Vagina (tissue), 2 donors: Measurements from ENCODE around the gene CXCR5. TPM values are rescaled to one million over a fixed set of nuclear protein-coding genes. Genes with fewer than 3 reads are reported as not detected.
A peak's percentile ranks its signal among the peaks of the same experiment; 100 is the strongest.

Source experiments
- DNase-seq, 2 donors: peaks; one replicate each; pipeline ENCODE4 v3.0.0-alpha.2; 2017; ENCODE audit errors: extremely low spot score in 2 of 2
- H3K27ac ChIP-seq: fragments of 200-600 bp; sonication (generic); one replicate; pipeline ENCODE4 v1.5.1; 2019
- H3K27me3 ChIP-seq: fragments of 200-600 bp; sonication (generic); one replicate; pipeline ENCODE4 v1.5.1; 2019
- H3K36me3 ChIP-seq, 2 donors: fragments of 200-600 bp; sonication (generic); one replicate each; pipeline ENCODE4 v1.5.1; 2017 to 2019
- H3K4me1 ChIP-seq: fragments of 200-600 bp; sonication (generic); one replicate; pipeline ENCODE4 v1.5.1; 2019
- H3K4me3 ChIP-seq, 2 donors: fragments of 200-600 bp; sonication (generic); 1 replicate in 1 of 2; 2 replicates in 1 of 2; pipeline ENCODE4 v1.5.1; 2016 to 2019
- H3K9me3 ChIP-seq: fragments of 200-600 bp; sonication (generic); one replicate; pipeline ENCODE4 v1.5.1; 2019
- CTCF ChIP-seq, 3 experiments: fragments of 450-650 bp in 2 of 3; fragments of 200-600 bp in 1 of 3; sonication (generic) in 1 of 3; IDR thresholded peaks; one replicate each; pipeline ENCODE4 v1.5.1; 2017 to 2019; ENCODE audit warnings: antibody characterized with exemption in 3 of 3, mild to moderate bottlenecking in 2 of 3, moderate library complexity in 2 of 3
- POLR2A ChIP-seq, 2 donors: fragments of 450-650 bp; IDR thresholded peaks; one replicate each; pipeline ENCODE4 v1.6.1; 2017; ENCODE audit warnings: antibody characterized with exemption in 2 of 2, mild to moderate bottlenecking in 2 of 2, moderate library complexity in 2 of 2
- POLR2AphosphoS5 ChIP-seq, 2 donors: sonication (generic); formaldehyde crosslinking; IDR thresholded peaks; one replicate each; pipeline ENCODE4 v1.9.0; 2017; ENCODE audit warnings: antibody characterized with exemption in 2 of 2, mild to moderate bottlenecking in 2 of 2, low read depth in 1 of 2; ENCODE audit not compliant: insufficient read depth in 1 of 2
- intact Hi-C: fragments of 100-400 bp; cut with DNase I; formaldehyde crosslinking; loops from one replicate; pipeline ENCODE4 v1.15.1; 2023
- total RNA-seq: library from RNA; depleted of rRNA; stranded (reverse); fragments of >200 nt; gene quantifications from one replicate; pipeline ENCODE4 v1.2.3, GENCODE V29; 2016

Gene CXCR5
- total RNA-seq, 1 donor from 2014 or later = not detected

DNA sequence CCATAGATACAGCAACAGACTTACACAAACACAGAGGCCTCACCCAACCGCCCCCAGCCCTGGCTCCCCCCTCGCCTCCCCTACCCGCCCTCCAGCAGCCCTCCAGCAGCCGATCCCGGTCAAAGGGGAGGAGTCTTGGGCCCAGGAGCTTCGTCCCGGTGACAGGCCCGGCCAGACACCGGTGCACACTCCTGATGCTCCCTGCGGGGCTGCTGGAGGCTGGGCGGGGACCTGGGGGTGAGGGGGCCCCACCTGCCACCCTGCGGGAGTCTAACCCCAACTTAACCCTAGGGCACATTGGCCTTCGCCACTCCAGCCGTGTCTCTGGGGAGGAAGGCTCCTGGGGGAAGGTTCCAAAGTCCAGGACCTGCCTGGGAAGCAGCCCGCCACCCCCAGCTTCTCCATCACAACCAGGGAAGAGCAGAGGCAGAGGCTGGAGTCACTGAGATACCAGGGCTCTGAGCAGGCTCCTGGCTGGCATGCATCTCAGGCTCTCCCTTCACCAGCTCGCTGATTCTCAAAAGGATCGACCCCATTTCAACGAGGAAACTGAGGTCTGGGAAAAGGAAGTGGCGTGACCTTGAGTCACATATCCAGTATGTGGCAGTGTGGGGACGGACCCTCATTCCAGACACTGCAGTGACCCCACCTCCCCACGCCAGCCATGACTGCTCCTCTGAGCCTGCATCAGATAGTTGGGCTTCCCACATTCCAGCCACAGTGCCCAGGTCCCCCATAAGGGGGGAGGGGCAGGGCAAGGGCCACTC is 27.6 kb downstream of the CXCR5 start:
- Histone ChIP-seq H3K9me3 (no peaks in the 10 kb centered on the region), H3K27me3 (no peaks in the 10 kb centered on the region), H3K4me3 (peak overlapping the region; percentile 44 to 60), H3K4me1 (peaks cover 97% of the 10 kb centered on the region), H3K36me3 (peaks cover 0 to 13% of the 10 kb centered on the region in 2 donors), H3K27ac (peak overlapping the region; percentile 96)
- intact Hi-C loops = no loop called here
- TF ChIP-seq POLR2AphosphoS5 (IDR thresholded peaks at IDR 0.05; ENCODE audit: insufficient read depth in 1 of 2, low read depth in 1 of 2) (no peak), POLR2A (IDR thresholded peaks at IDR 0.05) (no peak), CTCF (IDR thresholded peaks at IDR 0.05) (no peak)
- no peak for DNase-seq

- TF ChIP-seq POLR2A (IDR thresholded peaks at IDR 0.05) (peak in 1 of 2 donors; percentile 64), CTCF (IDR thresholded peaks at IDR 0.05) (no peak), POLR2AphosphoS5 (IDR thresholded peaks at IDR 0.05; ENCODE audit: insufficient read depth in 1 of 2, low read depth in 1 of 2) (peak; percentile 19 to 86)
- Histone ChIP-seq H3K9me3 (no peaks in the 10 kb centered on the region), H3K27me3 (no peaks in the 10 kb centered on the region), H3K4me1 (peaks cover 100% of the 10 kb centered on the region), H3K4me3 (peak overlapping the region; percentile 44 to 60), H3K27ac (peak overlapping the region; percentile 96), H3K36me3 (peaks cover 0 to 8% of the 10 kb centered on the region in 2 donors)
- DNase-seq = no peak
- intact Hi-C loops = no loop called here
Observed at GRCh38 chr11:118911880-118912741, 28.4 kb downstream of the CXCR5 start.

DNA sequence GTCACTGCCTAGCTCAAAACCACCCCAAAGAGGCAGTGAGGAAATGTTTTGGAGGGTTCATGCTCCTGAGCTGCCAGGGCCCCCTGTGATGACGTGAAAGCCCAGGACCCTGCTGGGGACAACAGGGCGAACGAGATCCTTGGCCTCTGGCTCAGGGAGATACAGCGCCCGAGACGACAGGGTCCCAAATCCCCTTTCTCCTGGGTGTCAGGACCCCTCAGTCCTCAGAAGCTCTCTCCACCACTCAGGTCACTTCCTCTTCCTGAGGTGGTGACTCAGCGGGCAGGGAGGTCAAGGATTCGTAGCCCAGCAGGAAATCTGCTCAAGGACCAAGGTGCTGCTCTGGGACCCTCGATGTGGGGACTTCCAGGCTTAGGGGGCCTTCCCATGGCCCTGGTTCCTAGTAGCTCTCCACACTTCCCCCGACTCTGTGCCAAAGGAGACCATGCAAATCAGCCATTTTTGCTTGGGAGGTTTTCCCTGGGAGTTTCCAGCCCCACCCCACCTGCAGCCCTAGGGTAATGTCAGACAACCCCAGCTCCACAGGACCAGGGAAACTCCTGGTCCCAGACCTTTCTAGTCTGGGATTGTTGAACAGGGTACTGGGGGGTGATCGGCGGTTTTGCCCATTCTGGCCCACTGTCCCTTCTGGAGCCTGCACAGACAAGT is 29.2 kb downstream of the CXCR5 start:
- no peak for DNase-seq
- TF ChIP-seq POLR2AphosphoS5 (IDR thresholded peaks at IDR 0.05; ENCODE audit: insufficient read depth in 1 of 2, low read depth in 1 of 2) (no peak), CTCF (IDR thresholded peaks at IDR 0.05) (no peak), POLR2A (IDR thresholded peaks at IDR 0.05) (no peak)
- H3K36me3 ChIP-seq = peaks cover 0 to 3% of the 10 kb centered on the region in 2 donors

DNA sequence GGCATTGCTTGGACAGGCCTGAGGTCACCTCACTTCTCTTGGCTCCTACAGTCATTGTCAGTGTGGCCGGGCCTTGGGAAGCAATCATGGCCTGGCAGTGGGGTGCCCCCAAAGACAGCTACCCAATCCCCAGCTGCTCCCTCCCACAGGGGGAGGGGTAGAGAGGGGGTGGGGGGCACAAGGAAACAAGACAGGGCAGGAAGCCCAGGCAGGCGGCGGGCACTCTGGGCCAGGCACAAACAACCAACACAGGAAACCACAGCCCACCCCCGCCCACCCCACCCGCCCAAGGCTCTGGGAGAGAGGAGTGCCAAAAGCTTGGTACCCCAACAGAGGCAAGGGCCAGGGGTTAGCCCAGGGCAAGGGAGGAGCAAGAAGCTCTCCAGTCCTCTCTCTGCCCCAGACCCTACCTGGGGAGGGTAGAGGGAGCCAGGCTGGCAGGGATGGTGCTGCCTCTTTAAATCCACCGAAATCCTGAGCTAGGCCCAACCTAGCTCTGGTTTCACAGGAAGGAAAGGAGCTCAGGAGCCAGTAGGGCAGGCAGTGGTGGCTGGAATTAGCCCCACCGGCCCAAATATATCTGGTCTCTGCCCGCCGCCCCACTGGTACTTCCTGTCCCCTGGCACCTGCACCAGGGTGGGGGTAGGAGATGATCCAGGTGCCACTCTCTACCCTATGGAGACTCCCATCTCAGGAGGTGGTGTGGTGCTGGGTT is 29.9 kb downstream of the CXCR5 start:
- H3K4me1 ChIP-seq = peaks cover 100% of the 10 kb centered on the region

More for the DNA sequence above, 29.2 kb downstream of the CXCR5 start:
- H3K9me3 ChIP-seq = no peaks in the 10 kb centered on the region
- peak overlapping the region; percentile 44 to 60 for H3K4me3 ChIP-seq
- H3K27me3 ChIP-seq = no peaks in the 10 kb centered on the region
- H3K27ac ChIP-seq = peak overlapping the region; percentile 96
- intact Hi-C loops = no loop called here
- H3K4me1 ChIP-seq = peaks cover 100% of the 10 kb centered on the region

More for the DNA sequence above, 29.9 kb downstream of the CXCR5 start:
- H3K4me3 ChIP-seq = peak overlapping the region; percentile 3 to 60
- no peaks in the 10 kb centered on the region for H3K9me3 ChIP-seq
- peak overlapping the region; percentile 96 for H3K27ac ChIP-seq
- TF ChIP-seq POLR2AphosphoS5 (IDR thresholded peaks at IDR 0.05; ENCODE audit: insufficient read depth in 1 of 2, low read depth in 1 of 2) (no peak), CTCF (IDR thresholded peaks at IDR 0.05) (no peak), POLR2A (IDR thresholded peaks at IDR 0.05) (no peak)
- no peaks in the 10 kb centered on the region for H3K27me3 ChIP-seq
- H3K36me3 ChIP-seq = no peaks in the 10 kb centered on the region
- intact Hi-C loops = no loop called here
- DNase-seq = no peak
